ENCODE measurements around the gene YJU2.

DNA sequence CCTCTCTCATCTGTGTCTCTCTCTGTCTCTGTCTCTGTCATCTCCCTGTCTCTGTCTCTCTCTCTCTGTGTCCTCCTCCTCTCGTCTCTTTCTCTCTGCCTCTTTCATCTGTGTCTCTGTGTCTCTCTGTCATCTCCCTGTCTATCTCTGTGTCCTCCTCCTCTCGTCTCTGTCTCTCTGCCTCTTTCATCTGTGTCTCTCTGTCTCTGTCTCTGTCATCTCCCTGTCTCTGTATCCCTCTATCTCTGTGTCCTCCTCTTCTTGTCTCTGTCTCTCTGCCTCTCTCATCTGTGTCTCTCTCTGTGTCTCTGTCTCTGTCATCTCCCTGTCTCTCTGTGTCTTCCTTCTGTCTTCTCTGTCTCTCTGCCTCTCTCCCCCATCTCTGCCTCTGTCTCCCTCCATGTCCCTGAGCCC, 18.1 kb upstream of the YJU2 start:
- TF ChIP-seq SUZ12 (IDR thresholded peaks at IDR 0.05; ENCODE audit: extremely low read depth, insufficient read depth, insufficient read length) (no peak), ZNF274 (IDR thresholded peaks at IDR 0.05; ENCODE audit: low read depth, low read length) (no peak), YY1 (IDR thresholded peaks at IDR 0.05; ENCODE audit: insufficient read depth, insufficient read length) (no peak)
